ENCODE results near the gene CPLANE1.

DNA sequence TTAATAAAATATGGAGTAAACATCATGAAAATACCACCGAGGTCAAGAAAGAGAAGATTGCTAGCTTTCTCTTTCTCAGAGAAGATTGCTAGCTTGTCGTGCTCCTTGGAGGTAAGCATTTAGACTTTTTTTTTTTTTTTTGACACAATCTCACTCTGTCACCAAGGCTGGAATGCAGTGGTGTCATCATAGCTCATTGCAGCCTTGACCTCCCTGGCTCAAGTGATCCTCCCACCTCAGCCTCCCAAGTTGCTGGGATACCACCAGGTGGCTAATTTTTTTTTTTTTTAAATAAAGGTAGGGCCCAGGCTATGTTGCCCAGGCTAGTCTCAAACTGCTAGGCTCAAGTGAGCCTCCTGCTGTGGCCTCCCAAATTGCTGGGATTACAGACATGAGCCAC lies 26.3 kb upstream of the CPLANE1 start:
- TF ChIP-seq CTCF (IDR thresholded peaks at IDR 0.05) (no peak), POLR2A (IDR thresholded peaks at IDR 0.05) (no peak)

All from thyroid gland (tissue), 4 donors.